ENCODE measurements around the gene GORASP1.
A peak's percentile ranks its signal among the peaks of the same experiment; 100 is the strongest.
"Not testable (repeated sequence)": the region's sequence is repeated elsewhere in the genome, so short reads cannot be mapped to it uniquely, and the experiment has no call there.

The GORASP1 gene

GRCh38 chr3:39067286-39067685 lies 40.1 kb downstream of the GORASP1 start:
- TF ChIP-seq CTCF (conservative IDR thresholded peaks at IDR 0.05) (no peak), ZFX (IDR thresholded peaks at IDR 0.05) (no peak)
- no peak overlapping the region for H3K27ac ChIP-seq

- TF ChIP-seq CTCF (conservative IDR thresholded peaks at IDR 0.05) (peak; percentile 39), ZFX (IDR thresholded peaks at IDR 0.05) (no peak)
- no peak overlapping the region for H3K27ac ChIP-seq
Observed at GRCh38 chr3:39065197-39065596, 42.2 kb downstream of the GORASP1 start.

- no peak overlapping the region for H3K27ac ChIP-seq
- TF ChIP-seq ZFX (IDR thresholded peaks at IDR 0.05): no peak
Observed at GRCh38 chr3:39064646-39065045, 42.8 kb downstream of the GORASP1 start.

- no peak overlapping the region for H3K27ac ChIP-seq
- TF ChIP-seq ZFX (IDR thresholded peaks at IDR 0.05) (no peak), CTCF (conservative IDR thresholded peaks at IDR 0.05) (no peak)
Observed at GRCh38 chr3:39063143-39063542, 44.3 kb downstream of the GORASP1 start.

- no peak overlapping the region for H3K27ac ChIP-seq
- TF ChIP-seq ZFX (IDR thresholded peaks at IDR 0.05): no peak
- no peak for TF ChIP-seq CTCF (conservative IDR thresholded peaks at IDR 0.05)
Observed at GRCh38 chr3:39062180-39062579, 45.2 kb downstream of the GORASP1 start.

GRCh38 chr3:39061228-39061627 lies 46.2 kb downstream of the GORASP1 start:
- H3K27ac ChIP-seq: not testable (repeated sequence)

- TF ChIP-seq CTCF (conservative IDR thresholded peaks at IDR 0.05) (no peak), ZFX (IDR thresholded peaks at IDR 0.05) (no peak)
- H3K27ac ChIP-seq: no peak overlapping the region
Observed at GRCh38 chr3:39056151-39056550, 51.3 kb downstream of the GORASP1 start.

- TF ChIP-seq ZFX (IDR thresholded peaks at IDR 0.05) (no peak), CTCF (conservative IDR thresholded peaks at IDR 0.05) (no peak)
- H3K27ac ChIP-seq: no peak overlapping the region
Observed at GRCh38 chr3:39053696-39054095, 53.7 kb downstream of the GORASP1 start.

GRCh38 chr3:39052583-39052982 lies 54.8 kb downstream of the GORASP1 start:
- TF ChIP-seq CTCF (conservative IDR thresholded peaks at IDR 0.05) (no peak), ZFX (IDR thresholded peaks at IDR 0.05) (no peak)
- H3K27ac ChIP-seq: peak overlapping the region; percentile 77

Measured in C4-2B (cell line).